GM18502 (cell line): Measurements from ENCODE around the gene MYOM1.
"Not testable (repeated sequence)": the region's sequence is repeated elsewhere in the genome, so short reads cannot be mapped to it uniquely, and the experiment has no call there.

ENCODE experiments used
- ATAC-seq: cut with Tn5 transposase; IDR thresholded peaks from one replicate; pipeline ENCODE4 v1.9.1; 2021; ENCODE audit warnings: mild to moderate bottlenecking; ENCODE audit not compliant: unreplicated experiment, poor library complexity

MYOM1 gene

DNA sequence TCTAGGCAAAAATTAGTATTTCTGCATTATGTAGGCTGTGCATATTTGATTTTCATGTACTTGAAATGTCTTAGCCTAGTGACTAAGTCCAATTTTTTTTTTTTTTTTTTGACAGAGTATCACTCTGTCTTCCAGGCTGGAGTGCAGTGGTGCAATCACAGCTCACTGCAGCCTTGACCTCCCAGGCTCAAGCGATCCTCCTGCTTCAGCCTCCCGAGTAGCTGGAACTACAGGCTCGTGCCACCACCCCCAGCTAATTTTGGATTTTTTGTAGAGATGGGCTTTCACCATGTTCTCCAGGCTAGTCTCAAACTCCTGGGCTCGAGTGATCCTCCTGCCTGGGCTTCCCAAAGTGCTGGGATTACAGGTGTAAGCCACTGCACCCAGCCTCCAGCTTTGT is 156.0 kb downstream of the MYOM1 start:
- ATAC-seq, result not testable (repeated sequence)

DNA sequence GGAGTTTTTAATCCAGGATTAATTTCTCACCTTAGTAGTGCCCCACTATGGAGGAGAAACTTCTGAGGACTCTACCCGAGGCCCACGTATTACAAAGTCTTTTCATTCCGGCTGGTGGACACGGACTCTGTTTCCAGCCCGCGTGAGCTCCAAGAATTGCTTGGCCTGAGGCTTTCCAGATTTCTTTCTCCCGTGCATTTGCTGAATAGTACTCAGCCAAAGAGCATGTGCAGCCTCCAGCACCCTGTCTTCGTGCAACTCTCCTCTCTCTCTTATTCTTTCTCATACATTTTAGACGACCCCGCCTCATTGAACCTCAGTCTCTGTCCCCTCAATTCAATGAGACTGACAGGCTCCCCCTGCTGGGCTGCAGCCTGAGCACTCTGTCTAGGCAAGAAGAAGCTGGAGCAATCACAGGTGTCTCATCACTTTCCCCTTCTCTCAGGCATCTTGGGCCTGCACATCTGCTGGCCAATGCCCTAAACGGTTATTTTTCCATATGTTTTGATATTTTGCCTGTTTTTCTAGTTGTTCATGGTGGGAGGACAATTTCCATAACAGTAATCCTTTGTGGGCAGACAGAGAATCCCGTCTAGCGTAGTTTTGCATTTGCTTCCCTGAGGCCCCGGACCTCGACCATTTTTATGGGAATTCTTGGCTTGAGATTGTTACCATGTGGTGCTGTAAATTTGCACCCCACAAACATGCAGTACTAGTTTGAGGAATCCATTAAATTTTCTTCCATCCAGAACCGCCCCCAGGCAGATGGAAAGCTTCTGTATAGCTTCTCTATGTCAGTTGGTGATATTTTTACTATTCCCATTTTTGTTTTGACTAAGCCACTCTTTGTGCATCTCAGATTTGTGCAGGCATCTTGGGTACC is 156.7 kb downstream of the MYOM1 start:
- ATAC-seq, result peak; percentile 54

GRCh38 chr18:3061581-3062312 is 158.0 kb downstream of the MYOM1 start:
- no peak for ATAC-seq

- ATAC-seq, result peak; percentile 43
Observed at GRCh38 chr18:3060667-3061580, 158.8 kb downstream of the MYOM1 start.

DNA sequence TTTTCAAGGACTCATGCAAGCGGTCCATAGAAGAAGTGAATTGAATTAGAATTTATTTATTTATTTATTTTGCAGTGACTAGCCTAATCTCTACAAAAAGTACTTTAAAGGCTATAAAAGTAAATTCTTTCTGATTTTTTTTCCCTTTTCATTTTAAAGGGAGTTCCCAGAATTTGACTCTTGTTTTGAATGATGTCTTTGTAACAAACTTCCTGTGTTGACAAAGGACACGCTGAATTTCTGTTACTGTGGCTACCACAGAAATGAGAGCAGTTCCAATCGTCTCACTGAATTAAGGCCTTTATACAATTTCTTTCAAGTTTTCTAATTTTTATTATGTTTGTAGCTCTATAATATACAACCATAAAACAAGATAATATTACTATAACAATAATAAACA is 160.5 kb downstream of the MYOM1 start:
- ATAC-seq, result no peak

DNA sequence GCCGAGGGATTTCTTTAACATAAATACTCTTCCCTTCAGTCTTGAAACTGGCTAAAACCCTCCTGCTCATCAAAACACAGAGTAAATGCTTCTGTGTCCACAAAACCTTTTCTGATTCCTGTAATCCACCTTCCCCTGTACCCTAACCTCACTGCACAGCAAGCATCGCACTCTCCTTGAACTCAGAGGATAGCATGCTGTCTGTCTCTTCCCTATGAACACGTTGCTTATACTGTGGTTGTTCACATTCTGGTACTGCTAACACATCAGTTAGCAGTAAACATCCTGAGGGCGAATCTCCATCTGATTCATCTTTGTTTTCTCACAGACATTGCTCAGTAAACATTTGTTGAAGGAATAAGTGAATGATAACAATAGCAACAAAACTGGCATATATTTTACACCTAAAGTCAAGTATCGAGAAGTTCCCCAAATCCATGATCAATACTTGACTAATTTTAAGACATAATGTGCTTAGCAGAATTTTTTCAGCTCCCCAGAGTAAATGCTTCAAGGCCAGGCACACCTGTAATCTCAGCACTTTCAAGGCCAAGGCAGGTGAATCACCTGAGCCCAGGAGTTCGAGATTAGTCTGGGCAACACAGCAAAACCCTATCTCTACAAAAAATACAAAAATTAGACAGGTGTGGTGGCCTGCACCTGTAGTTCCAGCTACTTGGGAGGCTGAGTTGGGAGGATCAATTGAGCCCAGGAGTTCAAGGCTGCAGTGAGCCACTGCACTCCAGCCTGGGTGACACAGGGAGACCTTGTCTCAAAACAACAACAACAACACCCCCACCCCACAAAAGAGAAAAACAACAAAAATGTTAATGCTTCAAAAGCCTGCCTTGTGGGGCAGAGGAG is 161.2 kb downstream of the MYOM1 start:
- ATAC-seq, result no peak

- no peak for ATAC-seq
Observed at GRCh38 chr18:3057526-3057925, 162.2 kb downstream of the MYOM1 start.

DNA sequence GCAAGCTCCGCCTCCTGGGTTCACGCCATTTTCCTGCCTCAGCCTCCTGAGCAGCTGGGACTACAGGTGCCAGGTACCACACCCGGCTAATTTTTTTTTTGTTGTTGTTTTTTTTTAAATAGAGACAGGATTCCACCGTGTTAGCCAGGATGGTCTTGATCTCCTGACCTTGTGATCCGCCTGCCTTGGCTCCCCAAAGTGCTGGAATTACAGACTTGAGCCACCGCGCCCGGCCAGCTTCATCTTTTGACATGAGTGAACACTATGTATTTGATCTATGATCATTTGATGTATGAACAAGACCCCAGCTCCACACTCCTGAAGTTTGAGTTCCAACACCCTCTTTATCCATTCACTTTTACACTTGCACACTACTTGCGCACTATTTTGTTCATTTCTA is 163.5 kb downstream of the MYOM1 start:
- ATAC-seq, result no peak

GRCh38 chr18:3055816-3056215 is 164.0 kb downstream of the MYOM1 start:
- no peak for ATAC-seq

DNA sequence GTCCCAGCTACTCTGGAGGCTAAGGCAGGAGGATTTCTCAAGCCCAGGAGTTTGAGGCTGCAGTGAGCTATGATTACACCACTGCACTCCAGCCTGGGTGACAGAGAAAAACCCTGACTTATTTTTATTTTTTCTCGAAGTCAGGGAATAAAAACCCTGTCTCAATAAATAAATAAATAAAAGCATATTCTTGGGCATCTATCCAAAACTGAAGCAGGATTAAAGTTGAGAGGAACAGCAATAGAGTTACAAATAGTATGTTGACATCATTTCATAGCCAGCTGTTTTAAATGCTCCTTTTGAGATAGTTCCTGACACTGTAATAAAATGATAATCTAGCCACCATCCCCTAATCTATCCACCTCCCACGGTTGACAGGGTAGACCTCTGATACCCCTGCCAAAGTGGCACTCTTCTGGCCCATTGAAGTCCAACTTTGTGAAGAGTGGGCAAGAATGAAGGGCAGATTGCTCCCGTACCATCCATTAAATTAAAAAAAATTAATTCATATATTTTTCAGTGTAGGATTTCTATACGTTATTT is 164.5 kb downstream of the MYOM1 start:
- ATAC-seq, result no peak

GRCh38 chr18:3054780-3055179 is 165.0 kb downstream of the MYOM1 start:
- no peak for ATAC-seq

DNA sequence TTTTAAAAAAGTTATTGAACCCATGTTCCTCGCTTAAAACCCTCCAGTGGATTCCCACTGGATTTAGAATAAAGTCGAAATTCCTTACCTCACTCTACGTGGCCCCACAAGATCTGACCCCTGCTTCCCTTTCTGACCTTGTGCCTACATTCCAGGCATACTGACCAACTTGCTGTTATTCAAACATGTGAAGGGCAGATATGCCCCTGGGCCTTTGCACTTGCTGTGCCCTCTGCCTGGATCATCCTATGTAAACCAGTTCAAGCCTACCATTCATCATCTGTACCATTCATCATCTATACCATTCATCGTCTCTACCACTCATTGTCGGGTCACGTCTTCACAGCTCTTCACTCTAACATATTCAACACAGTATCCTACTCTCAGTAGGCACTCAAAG is 165.6 kb downstream of the MYOM1 start:
- ATAC-seq, result no peak

DNA sequence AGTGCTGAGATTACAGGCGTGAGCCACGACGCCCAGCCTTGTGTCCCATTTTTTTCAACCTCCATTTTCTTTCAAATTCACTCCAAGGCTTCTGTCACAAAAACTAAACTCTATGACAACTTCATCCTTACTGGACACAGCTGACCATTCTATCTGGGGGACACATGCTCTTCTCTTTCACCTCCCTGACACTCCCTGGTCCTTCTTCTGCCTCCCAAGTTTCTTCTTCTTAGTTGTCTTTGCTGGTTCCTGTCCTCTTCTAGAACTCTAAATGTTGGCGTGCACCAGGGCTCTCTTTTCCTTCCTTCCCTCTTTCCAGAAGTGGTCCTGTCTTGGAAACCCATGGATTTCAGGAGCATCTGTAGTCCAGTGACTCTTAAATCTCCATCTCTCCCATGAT is 166.7 kb downstream of the MYOM1 start:
- ATAC-seq, result no peak

DNA sequence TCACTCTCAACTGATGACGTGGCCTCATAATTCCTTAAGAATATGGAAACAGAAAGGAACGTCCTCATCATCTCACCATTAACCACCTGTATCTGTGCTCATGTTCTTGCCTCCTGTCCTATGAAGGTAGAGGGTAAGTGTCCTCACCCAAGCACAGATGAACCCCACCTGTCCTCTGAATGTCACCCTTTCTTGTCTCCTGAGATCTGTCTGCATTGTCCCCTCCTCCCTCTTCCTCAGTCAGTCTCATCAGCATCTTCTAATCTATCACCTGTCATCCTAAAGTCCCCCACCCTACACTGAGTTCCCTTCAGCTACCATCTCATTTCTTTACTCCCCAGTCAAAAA is 167.4 kb downstream of the MYOM1 start:
- no peak for ATAC-seq

GRCh38 chr18:3051718-3052410 is 167.9 kb downstream of the MYOM1 start:
- ATAC-seq, result no peak

DNA sequence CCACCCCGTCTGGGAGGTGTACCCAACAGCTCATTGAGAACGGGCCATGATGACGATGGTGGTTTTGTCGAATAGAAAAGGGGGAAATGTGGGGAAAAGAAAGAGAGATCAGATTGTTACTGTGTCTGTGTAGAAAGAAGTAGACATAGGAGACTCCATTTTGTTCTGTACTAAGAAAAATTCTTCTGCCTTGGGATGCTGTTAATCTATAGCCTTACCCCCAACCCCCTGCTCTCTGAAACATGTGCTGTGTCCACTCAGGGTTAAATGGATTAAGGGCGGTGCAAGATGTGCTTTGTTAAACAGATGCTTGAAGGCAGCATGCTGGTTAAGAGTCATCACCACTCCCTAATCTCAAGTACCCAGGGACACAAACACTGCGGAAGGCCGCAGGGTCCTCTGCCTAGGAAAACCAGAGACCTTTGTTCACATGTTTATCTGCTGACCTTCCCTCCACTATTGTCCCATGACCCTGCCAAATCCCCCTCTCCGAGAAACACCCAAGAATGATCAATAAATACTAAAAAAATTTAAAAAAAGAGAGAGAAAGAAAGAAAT is 169.8 kb downstream of the MYOM1 start:
- not testable (repeated sequence) for ATAC-seq

DNA sequence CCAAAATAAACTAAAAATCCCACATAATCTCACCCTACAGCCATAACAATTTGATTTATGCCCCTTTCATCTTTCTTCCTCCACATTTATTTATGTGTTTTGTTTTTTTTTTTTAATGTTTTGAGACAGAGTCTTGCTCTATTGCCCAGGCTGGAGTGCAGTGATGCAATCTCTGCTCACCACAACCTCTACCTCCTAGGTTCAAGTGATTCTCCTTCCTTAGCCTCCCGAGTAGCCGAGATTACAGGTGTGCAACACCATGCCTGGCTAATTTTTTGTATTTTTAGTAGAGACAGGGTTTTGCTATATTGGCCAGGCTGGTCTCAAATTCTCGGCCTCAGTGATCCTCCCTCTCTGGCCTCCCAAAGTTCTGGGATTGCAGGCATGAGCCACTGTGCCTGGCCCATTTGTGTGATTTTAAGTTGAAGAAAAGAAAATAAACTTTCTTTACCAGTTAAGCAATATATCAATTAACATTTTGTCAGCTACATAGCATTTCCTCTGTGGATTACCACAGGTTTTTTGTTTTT is 170.9 kb downstream of the MYOM1 start:
- ATAC-seq, result no peak

DNA sequence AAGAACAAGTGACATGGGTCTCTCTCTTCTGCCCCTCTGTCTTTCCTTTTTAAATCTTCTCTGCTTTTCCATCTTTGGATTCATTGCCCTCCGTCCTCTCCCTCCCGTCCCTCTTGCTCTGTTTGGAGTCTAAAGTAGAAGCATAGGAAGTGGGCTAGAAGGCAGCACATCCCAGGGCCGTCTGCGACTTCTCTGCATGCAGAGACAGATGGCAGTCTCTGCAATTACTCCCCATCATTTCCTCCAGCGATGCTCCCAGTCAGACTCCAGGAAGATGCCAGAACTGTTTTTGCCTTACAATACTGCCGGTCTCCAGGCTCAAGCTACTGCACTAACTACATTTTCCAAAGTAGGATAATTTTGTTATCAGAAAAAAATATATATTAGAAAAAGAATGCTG is 171.6 kb downstream of the MYOM1 start:
- ATAC-seq, result no peak
